ENCODE measurements around the gene MUC5B.
"Not testable (repeated sequence)": the region's sequence is repeated elsewhere in the genome, so short reads cannot be mapped to it uniquely, and the experiment has no call there.

MUC5B gene

GRCh38 chr11:1241706-1242105 is 18.8 kb downstream of the MUC5B start:
- peaks cover 0 to 2% of the 10 kb centered on the region in 2 donors for H3K9me3 ChIP-seq (ENCODE audit: control insufficient read depth in 1 of 2, low read length in 2 of 2)
- no peaks in the 10 kb centered on the region for H3K4me1 ChIP-seq (ENCODE audit: control insufficient read depth in 1 of 2, insufficient read depth in 2 of 2, low read length in 2 of 2)
- H3K4me3 ChIP-seq (ENCODE audit: low read depth in 1 of 2, low read length in 2 of 2), result no peak overlapping the region
- no peaks in the 10 kb centered on the region for H3K27me3 ChIP-seq (ENCODE audit: low read depth, low read length)
- H3K36me3 ChIP-seq (ENCODE audit: control insufficient read depth in 1 of 2, insufficient read depth in 2 of 2, low read length in 2 of 2), result no peaks in the 10 kb centered on the region
- H3K27ac ChIP-seq (ENCODE audit: low read length), result no peak overlapping the region

- H3K27ac ChIP-seq (ENCODE audit: low read length), result no peak overlapping the region
- H3K27me3 ChIP-seq (ENCODE audit: low read depth, low read length), result no peaks in the 10 kb centered on the region
- H3K9me3 ChIP-seq (ENCODE audit: control insufficient read depth in 1 of 2, low read length in 2 of 2), result peaks cover 0 to 2% of the 10 kb centered on the region in 2 donors
- no peaks in the 10 kb centered on the region for H3K4me1 ChIP-seq (ENCODE audit: control insufficient read depth in 1 of 2, insufficient read depth in 2 of 2, low read length in 2 of 2)
- no peaks in the 10 kb centered on the region for H3K36me3 ChIP-seq (ENCODE audit: control insufficient read depth in 1 of 2, insufficient read depth in 2 of 2, low read length in 2 of 2)
- H3K4me3 ChIP-seq (ENCODE audit: low read depth in 1 of 2, low read length in 2 of 2), result no peak overlapping the region
Observed at GRCh38 chr11:1242289-1242688, 19.4 kb downstream of the MUC5B start.

- H3K9me3 ChIP-seq (ENCODE audit: control insufficient read depth in 1 of 2, low read length in 2 of 2); H3K4me3 ChIP-seq (ENCODE audit: low read depth in 1 of 2, low read length in 2 of 2); H3K4me1 ChIP-seq (ENCODE audit: control insufficient read depth in 1 of 2, insufficient read depth in 2 of 2, low read length in 2 of 2); H3K27me3 ChIP-seq (ENCODE audit: low read depth, low read length); H3K36me3 ChIP-seq (ENCODE audit: control insufficient read depth in 1 of 2, insufficient read depth in 2 of 2, low read length in 2 of 2); H3K27ac ChIP-seq (ENCODE audit: low read length): not testable (repeated sequence)
Observed at GRCh38 chr11:1242751-1243150, 19.9 kb downstream of the MUC5B start.

DNA sequence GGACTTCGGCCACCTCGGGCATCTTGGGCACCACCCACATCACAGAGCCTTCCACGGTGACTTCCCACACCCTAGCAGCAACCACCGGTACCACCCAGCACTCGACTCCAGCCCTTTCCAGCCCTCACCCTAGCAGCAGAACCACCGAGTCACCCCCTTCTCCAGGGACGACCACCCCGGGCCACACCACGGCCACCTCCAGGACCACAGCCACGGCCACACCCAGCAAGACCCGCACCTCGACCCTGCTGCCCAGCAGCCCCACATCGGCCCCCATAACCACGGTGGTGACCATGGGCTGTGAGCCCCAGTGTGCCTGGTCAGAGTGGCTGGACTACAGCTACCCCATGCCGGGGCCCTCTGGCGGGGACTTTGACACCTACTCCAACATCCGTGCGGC is 20.7 kb downstream of the MUC5B start:
- H3K4me3 ChIP-seq (ENCODE audit: low read depth in 1 of 2, low read length in 2 of 2); H3K27me3 ChIP-seq (ENCODE audit: low read depth, low read length); H3K27ac ChIP-seq (ENCODE audit: low read length); H3K36me3 ChIP-seq (ENCODE audit: control insufficient read depth in 1 of 2, insufficient read depth in 2 of 2, low read length in 2 of 2); H3K4me1 ChIP-seq (ENCODE audit: control insufficient read depth in 1 of 2, insufficient read depth in 2 of 2, low read length in 2 of 2); H3K9me3 ChIP-seq (ENCODE audit: control insufficient read depth in 1 of 2, low read length in 2 of 2): not testable (repeated sequence)

DNA sequence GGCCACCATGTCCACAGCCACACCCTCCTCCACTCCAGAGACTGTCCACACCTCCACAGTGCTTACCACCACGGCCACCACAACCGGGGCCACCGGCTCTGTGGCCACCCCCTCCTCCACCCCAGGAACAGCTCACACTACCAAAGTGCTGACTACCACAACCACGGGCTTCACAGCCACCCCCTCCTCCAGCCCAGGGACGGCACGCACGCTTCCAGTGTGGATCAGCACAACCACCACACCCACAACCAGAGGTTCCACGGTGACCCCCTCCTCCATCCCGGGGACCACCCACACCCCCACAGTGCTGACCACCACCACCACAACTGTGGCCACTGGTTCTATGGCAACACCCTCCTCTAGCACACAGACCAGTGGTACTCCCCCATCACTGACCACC is 21.7 kb downstream of the MUC5B start:
- H3K36me3 ChIP-seq (ENCODE audit: control insufficient read depth in 1 of 2, insufficient read depth in 2 of 2, low read length in 2 of 2); H3K4me1 ChIP-seq (ENCODE audit: control insufficient read depth in 1 of 2, insufficient read depth in 2 of 2, low read length in 2 of 2); H3K4me3 ChIP-seq (ENCODE audit: low read depth in 1 of 2, low read length in 2 of 2); H3K27me3 ChIP-seq (ENCODE audit: low read depth, low read length); H3K27ac ChIP-seq (ENCODE audit: low read length); H3K9me3 ChIP-seq (ENCODE audit: control insufficient read depth in 1 of 2, low read length in 2 of 2): not testable (repeated sequence)

GRCh38 chr11:1245717-1246116 is 22.9 kb downstream of the MUC5B start:
- H3K9me3 ChIP-seq (ENCODE audit: control insufficient read depth in 1 of 2, low read length in 2 of 2); H3K27me3 ChIP-seq (ENCODE audit: low read depth, low read length); H3K36me3 ChIP-seq (ENCODE audit: control insufficient read depth in 1 of 2, insufficient read depth in 2 of 2, low read length in 2 of 2); H3K27ac ChIP-seq (ENCODE audit: low read length); H3K4me3 ChIP-seq (ENCODE audit: low read depth in 1 of 2, low read length in 2 of 2); H3K4me1 ChIP-seq (ENCODE audit: control insufficient read depth in 1 of 2, insufficient read depth in 2 of 2, low read length in 2 of 2): not testable (repeated sequence)

DNA sequence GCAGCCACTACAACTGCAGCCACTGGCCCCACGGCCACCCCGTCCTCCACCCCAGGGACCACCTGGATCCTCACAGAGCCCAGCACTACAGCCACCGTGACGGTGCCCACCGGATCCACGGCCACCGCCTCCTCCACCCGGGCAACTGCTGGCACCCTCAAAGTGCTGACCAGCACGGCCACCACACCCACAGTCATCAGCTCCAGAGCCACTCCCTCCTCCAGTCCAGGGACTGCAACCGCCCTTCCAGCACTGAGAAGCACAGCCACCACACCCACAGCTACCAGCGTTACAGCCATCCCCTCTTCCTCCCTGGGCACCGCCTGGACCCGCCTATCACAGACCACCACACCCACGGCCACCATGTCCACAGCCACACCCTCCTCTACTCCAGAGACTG is 23.4 kb downstream of the MUC5B start:
- H3K27me3 ChIP-seq (ENCODE audit: low read depth, low read length); H3K27ac ChIP-seq (ENCODE audit: low read length): not testable (repeated sequence)

DNA sequence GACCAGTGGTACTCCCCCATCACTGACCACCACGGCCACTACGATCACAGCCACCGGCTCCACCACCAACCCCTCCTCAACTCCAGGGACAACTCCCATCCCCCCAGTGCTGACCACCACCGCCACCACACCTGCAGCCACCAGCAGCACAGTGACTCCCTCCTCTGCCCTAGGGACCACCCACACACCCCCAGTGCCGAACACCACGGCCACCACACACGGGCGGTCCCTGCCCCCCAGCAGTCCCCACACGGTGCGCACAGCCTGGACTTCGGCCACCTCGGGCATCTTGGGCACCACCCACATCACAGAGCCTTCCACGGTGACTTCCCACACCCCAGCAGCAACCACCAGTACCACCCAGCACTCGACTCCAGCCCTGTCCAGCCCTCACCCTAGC is 24.2 kb downstream of the MUC5B start:
- not testable (repeated sequence) for H3K4me1 ChIP-seq (ENCODE audit: control insufficient read depth in 1 of 2, insufficient read depth in 2 of 2, low read length in 2 of 2); H3K27me3 ChIP-seq (ENCODE audit: low read depth, low read length); H3K36me3 ChIP-seq (ENCODE audit: control insufficient read depth in 1 of 2, insufficient read depth in 2 of 2, low read length in 2 of 2); H3K9me3 ChIP-seq (ENCODE audit: control insufficient read depth in 1 of 2, low read length in 2 of 2); H3K4me3 ChIP-seq (ENCODE audit: low read depth in 1 of 2, low read length in 2 of 2); H3K27ac ChIP-seq (ENCODE audit: low read length)

More for the DNA sequence above, 23.4 kb downstream of the MUC5B start:
- H3K9me3 ChIP-seq (ENCODE audit: control insufficient read depth in 1 of 2, low read length in 2 of 2); H3K4me1 ChIP-seq (ENCODE audit: control insufficient read depth in 1 of 2, insufficient read depth in 2 of 2, low read length in 2 of 2); H3K36me3 ChIP-seq (ENCODE audit: control insufficient read depth in 1 of 2, insufficient read depth in 2 of 2, low read length in 2 of 2); H3K4me3 ChIP-seq (ENCODE audit: low read depth in 1 of 2, low read length in 2 of 2): not testable (repeated sequence)

DNA sequence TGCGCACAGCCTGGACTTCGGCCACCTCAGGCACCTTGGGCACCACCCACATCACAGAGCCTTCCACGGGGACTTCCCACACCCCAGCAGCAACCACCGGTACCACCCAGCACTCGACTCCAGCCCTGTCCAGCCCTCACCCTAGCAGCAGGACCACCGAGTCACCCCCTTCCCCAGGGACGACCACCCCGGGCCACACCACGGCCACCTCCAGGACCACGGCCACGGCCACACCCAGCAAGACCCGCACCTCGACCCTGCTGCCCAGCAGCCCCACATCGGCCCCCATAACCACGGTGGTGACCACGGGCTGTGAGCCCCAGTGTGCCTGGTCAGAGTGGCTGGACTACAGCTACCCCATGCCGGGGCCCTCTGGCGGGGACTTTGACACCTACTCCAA is 26.1 kb downstream of the MUC5B start:
- not testable (repeated sequence) for H3K4me1 ChIP-seq (ENCODE audit: control insufficient read depth in 1 of 2, insufficient read depth in 2 of 2, low read length in 2 of 2); H3K27me3 ChIP-seq (ENCODE audit: low read depth, low read length); H3K36me3 ChIP-seq (ENCODE audit: control insufficient read depth in 1 of 2, insufficient read depth in 2 of 2, low read length in 2 of 2); H3K4me3 ChIP-seq (ENCODE audit: low read depth in 1 of 2, low read length in 2 of 2); H3K27ac ChIP-seq (ENCODE audit: low read length); H3K9me3 ChIP-seq (ENCODE audit: control insufficient read depth in 1 of 2, low read length in 2 of 2)

- H3K4me3 ChIP-seq (ENCODE audit: low read depth in 1 of 2, low read length in 2 of 2); H3K9me3 ChIP-seq (ENCODE audit: control insufficient read depth in 1 of 2, low read length in 2 of 2); H3K4me1 ChIP-seq (ENCODE audit: control insufficient read depth in 1 of 2, insufficient read depth in 2 of 2, low read length in 2 of 2); H3K27ac ChIP-seq (ENCODE audit: low read length); H3K27me3 ChIP-seq (ENCODE audit: low read depth, low read length); H3K36me3 ChIP-seq (ENCODE audit: control insufficient read depth in 1 of 2, insufficient read depth in 2 of 2, low read length in 2 of 2): not testable (repeated sequence)
Observed at GRCh38 chr11:1250411-1250810, 27.5 kb downstream of the MUC5B start.

DNA sequence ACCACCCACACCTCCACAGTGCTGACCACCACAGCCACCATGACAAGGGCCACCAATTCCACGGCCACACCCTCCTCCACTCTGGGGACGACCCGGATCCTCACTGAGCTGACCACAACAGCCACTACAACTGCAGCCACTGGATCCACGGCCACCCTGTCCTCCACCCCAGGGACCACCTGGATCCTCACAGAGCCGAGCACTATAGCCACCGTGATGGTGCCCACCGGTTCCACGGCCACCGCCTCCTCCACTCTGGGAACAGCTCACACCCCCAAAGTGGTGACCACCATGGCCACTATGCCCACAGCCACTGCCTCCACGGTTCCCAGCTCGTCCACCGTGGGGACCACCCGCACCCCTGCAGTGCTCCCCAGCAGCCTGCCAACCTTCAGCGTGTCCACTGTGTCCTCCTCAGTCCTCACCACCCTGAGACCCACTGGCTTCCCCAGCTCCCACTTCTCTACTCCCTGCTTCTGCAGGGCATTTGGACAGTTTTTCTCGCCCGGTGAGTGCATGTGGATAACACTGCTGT is 28.4 kb downstream of the MUC5B start:
- no peaks in the 10 kb centered on the region for H3K9me3 ChIP-seq (ENCODE audit: control insufficient read depth in 1 of 2, low read length in 2 of 2)
- no peak overlapping the region for H3K4me3 ChIP-seq (ENCODE audit: low read depth in 1 of 2, low read length in 2 of 2)
- H3K36me3 ChIP-seq (ENCODE audit: control insufficient read depth in 1 of 2, insufficient read depth in 2 of 2, low read length in 2 of 2), result no peaks in the 10 kb centered on the region
- no peak overlapping the region for H3K27ac ChIP-seq (ENCODE audit: low read length)
- no peaks in the 10 kb centered on the region for H3K4me1 ChIP-seq (ENCODE audit: control insufficient read depth in 1 of 2, insufficient read depth in 2 of 2, low read length in 2 of 2)
- no peaks in the 10 kb centered on the region for H3K27me3 ChIP-seq (ENCODE audit: low read depth, low read length)

GRCh38 chr11:1252371-1253102 is 29.7 kb downstream of the MUC5B start:
- no peak overlapping the region for H3K27ac ChIP-seq (ENCODE audit: low read length)
- no peaks in the 10 kb centered on the region for H3K27me3 ChIP-seq (ENCODE audit: low read depth, low read length)
- no peaks in the 10 kb centered on the region for H3K4me1 ChIP-seq (ENCODE audit: control insufficient read depth in 1 of 2, insufficient read depth in 2 of 2, low read length in 2 of 2)
- no peak overlapping the region for H3K4me3 ChIP-seq (ENCODE audit: low read depth in 1 of 2, low read length in 2 of 2)
- no peaks in the 10 kb centered on the region for H3K36me3 ChIP-seq (ENCODE audit: control insufficient read depth in 1 of 2, insufficient read depth in 2 of 2, low read length in 2 of 2)
- no peaks in the 10 kb centered on the region for H3K9me3 ChIP-seq (ENCODE audit: control insufficient read depth in 1 of 2, low read length in 2 of 2)

Measured in muscle layer of duodenum (tissue), 2 donors.